Measurements from ENCODE around the gene PTPN3.

Gene PTPN3

DNA sequence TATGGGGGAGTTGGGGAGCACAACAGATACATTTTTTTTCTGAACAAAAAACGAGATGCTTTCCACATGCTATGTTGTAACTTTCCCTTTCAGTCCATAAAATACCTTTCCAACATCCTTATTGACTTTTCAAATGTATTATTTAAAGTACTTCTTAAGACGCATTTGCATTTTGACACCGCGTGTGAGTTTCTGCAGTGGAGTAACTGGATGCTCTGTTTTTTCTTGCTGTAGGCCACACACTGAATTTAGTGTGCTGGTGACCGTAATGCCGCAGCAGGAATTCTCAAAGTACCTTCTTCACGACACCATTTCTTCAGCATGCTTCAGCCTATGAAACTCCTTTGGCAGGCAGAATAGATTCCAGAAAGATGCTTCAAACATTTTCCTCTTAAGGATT, 163.0 kb downstream of the PTPN3 start:
- no peak for DNase-seq

DNA sequence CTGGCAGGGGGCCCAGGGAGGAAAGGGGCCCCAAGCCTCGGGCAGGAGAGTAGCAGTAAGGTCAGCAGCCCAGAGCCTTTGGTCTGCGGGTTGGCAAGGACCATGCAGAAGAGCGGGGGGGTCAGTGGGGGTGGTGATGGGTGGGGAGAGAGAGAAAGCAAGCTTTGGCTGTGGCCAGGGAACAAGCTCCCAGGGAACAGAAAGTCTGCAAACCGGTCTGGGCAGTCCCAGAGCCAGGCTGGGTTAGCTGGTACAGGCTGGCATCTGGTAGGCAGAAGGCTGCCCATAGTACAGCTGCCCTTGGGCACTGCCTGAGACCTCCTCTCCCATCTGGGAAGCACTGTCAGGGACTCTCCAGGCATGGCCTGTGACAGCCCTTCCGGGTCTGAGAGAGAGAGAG, 166.8 kb downstream of the PTPN3 start:
- DNase-seq: no peak

- DNase-seq: no peak
These were observed 168.4 kb downstream of the PTPN3 start for GRCh38 chr9:109329638-109330258.

DNA sequence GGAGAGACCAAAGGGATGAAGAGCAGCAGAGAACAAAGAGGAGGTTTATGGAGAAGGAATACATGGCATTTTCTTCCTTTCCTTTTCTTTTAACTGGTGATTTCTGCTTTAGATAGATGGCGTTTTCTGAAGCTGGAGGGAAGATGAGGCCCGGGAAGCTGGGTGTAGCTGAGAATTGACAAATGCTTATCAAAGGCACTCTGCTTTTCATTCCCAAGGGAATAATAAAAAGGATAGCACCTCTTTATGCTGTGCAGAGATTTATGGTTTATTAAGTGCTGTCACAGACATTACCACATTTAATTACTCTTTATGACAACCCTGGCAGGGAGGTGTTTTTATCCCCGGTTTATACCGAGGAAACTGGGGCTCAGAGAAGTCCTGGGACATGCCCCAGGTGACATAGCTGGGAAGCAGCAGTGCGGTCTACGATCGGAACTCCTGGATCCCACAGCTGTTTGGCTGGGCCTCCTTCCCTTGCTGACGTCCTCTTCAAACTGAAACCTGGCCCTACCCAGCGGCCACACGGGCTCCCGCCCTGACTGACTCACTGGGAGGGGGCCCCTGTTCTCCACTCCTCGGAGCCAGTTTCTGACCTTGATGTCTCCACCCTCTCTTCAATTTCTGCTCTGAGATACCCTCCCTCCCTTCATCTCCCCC, 169.0 kb downstream of the PTPN3 start:
- no peak for DNase-seq
